HG03558 (cell line): ENCODE data around the gene ZNF599.
A peak's percentile ranks its signal among the peaks of the same experiment; 100 is the strongest.

Experiments used
- ATAC-seq: cut with Tn5 transposase; IDR thresholded peaks from one replicate; pipeline ENCODE4 v1.9.1; 2021; ENCODE audit warnings: moderate number of reproducible peaks; ENCODE audit not compliant: unreplicated experiment; ENCODE audit errors: extremely low read depth

The ZNF599 gene

GRCh38 chr19:34757441-34757840 is 15.6 kb downstream of the ZNF599 start:
- ATAC-seq = no peak

GRCh38 chr19:34744896-34745690 is 27.9 kb downstream of the ZNF599 start:
- no peak for ATAC-seq

GRCh38 chr19:34734537-34735103 is 38.4 kb downstream of the ZNF599 start:
- no peak for ATAC-seq

GRCh38 chr19:34733746-34734536 is 39.1 kb downstream of the ZNF599 start, which contains the start of gene ZNF181:
Gene ZNF181 (plus strand): TSS chr19:34734243. CDS start chr19:34735038, 795 bp downstream.
- ATAC-seq = peak; percentile 51

DNA sequence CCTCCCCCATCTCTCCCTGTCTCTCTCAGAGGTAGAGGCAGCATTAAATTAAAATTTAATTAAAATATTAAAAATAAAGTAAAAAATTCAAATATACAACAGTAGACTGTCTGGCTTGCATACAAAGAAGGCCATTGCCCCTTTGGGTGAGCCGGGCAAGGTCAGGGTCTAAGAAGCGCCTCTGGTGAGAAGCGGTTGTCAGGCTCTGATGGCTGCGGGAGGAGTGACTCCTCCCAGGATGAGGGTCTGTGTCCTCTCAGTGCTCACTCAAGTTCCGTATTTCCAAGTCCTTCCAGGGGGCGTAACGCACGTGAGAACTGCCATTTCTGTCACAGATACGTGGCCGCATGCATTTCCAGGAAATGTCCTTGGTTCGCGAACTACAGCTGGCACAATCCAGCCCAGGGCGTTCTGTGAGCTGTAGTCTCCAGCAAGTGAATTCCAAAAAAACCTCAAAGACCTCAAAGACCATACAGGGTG is 39.7 kb downstream of the ZNF599 start:
- peak; percentile 7 for ATAC-seq

GRCh38 chr19:34732612-34733211 is 40.3 kb downstream of the ZNF599 start:
- no peak for ATAC-seq

DNA sequence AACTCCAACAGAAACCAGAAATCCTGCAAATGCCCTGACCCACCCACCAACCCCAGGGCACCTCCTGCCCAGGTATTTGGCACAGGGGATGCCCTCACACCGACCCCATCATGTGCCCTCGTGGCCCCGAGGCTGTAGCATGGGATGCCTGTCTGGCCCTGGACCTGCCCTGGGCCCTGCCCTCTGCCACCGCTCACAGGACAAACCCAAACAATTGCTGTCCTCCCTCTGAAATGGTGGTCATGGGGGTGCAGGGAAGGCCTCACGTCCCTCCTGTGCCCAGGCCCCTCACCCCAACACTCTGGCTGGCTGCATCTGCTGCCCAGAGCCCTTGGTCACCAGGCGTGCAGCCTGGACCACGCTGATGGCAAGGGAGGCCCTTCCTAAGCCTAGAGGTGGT is 41.1 kb downstream of the ZNF599 start:
- ATAC-seq = no peak

DNA sequence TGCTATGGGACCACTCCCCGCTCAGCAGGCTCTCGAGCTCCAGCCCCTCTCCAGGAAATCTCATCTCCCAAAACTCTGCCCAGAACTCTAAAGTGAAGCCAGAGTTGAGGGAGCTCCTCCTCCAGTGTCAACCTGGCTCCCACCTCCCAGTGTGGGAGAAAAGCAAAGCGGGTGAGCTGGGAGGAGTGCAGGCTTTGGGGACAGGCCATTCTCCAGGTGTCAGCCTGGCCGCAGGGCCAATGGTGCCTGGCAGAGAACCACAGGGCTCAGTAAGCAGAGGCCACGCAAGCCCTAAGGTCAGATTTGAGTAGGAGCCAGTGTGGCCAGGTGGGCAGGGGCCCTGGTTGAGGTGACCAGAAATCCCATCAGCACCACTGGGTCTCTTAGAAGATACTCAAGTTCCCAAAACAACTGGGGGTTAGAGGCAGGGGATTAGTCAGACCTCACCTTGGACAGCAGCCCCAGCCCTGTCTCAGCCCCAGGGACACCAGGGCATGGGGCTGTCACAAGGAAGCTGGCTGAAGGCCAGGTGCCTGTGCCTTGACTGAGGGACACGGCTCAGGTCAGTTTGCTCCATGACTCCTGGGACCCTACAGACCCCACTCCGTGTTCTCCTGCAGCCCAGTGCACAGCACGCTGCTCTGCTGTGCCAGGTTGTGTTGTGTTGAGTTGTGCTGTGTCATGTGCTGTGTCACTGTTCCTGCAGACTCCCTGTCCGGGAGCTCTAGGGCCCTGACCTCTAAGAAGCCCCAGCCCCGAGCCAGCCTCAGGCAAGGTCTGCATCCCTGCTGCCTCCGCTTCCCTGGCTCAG is 41.8 kb downstream of the ZNF599 start:
- no peak for ATAC-seq

- no peak for ATAC-seq
Measured at GRCh38 chr19:34725400-34725799, 47.6 kb downstream of the ZNF599 start.

- ATAC-seq = no peak
Measured at GRCh38 chr19:34722353-34722752, 50.7 kb downstream of the ZNF599 start.

GRCh38 chr19:34715357-34715756 is 57.7 kb downstream of the ZNF599 start:
- no peak for ATAC-seq

- ATAC-seq = no peak
Measured at GRCh38 chr19:34713262-34713637, 59.8 kb downstream of the ZNF599 start.

GRCh38 chr19:34712395-34713261 is 60.4 kb downstream of the ZNF599 start:
- ATAC-seq = no peak

- ATAC-seq = no peak
Measured at GRCh38 chr19:34711890-34712289, 61.1 kb downstream of the ZNF599 start.
